ENCODE measurements around the gene CACNG6.
"Not testable (repeated sequence)": the region's sequence is repeated elsewhere in the genome, so short reads cannot be mapped to it uniquely, and the experiment has no call there.

CACNG6 gene, protein sequence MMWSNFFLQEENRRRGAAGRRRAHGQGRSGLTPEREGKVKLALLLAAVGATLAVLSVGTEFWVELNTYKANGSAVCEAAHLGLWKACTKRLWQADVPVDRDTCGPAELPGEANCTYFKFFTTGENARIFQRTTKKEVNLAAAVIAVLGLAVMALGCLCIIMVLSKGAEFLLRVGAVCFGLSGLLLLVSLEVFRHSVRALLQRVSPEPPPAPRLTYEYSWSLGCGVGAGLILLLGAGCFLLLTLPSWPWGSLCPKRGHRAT

DNA sequence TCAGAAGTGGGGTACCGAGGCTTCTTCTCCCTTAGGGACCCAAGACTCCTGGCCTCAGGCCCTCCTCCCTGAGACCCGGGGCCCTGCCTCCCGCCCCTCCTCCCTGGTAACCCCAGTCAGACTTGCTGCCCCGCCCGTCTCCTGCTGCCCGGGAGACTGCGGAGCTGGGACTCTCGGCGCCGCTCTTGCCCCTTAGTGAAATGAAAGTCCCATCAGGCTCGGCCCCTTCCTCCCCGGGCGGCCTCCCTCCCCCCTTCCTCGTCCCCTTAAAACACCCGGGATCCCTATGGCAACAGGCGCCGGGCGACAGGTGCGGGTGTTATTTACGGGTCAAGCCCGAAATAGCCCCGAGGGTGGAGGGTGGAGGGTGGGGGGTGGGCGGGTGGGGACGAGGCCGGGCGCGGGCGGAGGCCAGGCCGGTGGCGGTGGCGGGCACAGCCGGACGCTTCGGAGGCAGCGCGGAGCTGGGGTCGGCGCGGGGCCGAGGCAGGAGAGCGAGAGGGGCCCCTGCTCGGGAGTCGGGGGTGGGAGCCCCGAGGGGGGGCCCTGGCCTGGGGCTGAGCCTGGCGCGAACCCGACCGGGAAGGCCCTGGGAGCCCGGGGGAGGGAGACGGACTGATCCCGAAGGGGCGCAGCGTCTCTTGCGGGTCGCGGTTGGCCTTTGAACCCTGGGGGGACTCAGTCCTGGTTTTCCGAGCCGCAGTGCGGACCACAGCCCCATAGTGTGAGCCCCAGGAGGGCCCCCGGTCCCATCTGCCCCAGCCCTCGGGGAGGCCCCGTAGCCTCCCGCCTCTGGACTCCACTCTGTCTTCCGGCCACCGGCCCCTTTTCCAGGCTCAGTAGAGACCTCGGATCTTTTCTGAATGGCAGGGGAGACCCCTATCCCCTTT is at the start of gene CACNG6:
CACNG6 (plus strand) TSS at position 414 of the 890 bp plus-strand sequence. CDS start 1,241 bp downstream, outside the sequence.
- peak; percentile 31 for DNase-seq

DNA sequence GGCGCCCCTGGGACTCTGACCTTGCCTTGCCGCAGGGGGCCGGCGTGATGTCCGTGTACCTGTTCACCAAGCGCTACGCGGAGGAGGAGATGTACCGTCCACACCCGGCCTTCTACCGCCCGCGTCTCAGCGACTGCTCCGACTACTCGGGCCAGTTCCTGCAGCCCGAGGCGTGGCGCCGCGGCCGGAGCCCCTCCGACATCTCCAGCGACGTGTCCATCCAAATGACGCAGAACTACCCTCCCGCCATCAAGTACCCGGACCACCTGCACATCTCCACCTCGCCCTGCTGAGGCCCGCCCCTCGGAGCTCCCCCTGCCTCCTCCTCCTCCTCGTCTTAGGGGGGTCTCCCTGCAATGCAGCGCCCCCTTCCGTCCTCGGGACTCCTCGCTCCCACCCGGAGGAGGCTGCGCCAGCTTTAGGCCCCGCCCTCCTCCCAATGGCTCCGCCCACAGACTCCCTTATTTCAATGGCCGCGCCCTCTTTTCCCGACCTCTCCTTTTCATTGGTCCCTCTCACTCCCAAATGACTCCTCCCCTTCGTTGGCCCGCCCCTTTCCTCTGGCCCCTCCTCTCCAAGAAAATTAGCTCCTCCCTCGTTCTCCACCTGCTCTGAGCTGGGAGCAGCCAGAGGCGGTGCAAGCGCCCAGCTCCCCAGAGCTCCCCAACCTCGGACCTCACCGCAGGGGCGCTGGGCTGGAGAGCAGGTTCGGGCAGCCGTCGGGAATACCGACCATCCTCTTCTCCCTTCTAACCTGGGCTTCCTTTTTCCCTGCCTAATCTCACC is 49.2 kb upstream of the CACNG6 start:
- DNase-seq, result peak; percentile 29

DNA sequence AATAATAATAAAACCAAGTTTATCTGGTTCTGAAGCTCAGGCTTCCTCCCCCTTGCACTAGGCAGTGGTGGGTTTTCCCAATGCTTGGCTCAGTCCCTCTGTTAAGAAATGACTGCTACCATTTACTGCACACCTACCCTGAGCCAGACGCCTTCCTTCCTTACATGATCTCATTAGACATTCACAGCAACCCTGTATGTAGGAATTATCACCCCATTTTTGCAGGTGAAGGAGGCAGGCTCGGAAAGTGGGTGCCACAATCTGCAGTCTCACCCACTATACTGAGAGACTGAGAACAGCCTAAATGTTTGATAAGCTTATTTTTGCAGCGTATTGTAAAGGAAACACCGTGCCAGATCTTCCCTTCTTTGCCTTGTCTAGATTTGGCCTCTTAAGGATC is 47.0 kb upstream of the CACNG6 start:
- no peak for DNase-seq

DNA sequence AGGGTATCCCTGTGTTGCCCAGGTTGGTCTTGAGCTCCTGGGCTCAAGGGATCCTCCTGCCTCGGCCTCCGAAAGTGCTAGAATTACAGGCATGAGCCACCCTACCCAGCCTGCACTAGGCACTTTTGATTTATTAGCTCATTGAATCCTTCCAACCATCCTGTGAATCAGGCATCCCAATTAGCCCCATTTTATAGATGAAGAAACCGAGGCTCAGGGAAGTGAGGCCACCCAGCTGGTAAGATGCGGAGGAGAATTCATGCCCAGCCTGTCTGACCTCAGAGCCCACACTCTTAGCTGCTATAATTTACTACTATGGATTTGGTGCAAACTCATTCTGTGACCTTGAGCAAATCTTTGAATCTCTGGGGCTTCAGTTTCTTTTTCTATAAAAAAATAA is 46.5 kb upstream of the CACNG6 start:
- no peak for DNase-seq

DNA sequence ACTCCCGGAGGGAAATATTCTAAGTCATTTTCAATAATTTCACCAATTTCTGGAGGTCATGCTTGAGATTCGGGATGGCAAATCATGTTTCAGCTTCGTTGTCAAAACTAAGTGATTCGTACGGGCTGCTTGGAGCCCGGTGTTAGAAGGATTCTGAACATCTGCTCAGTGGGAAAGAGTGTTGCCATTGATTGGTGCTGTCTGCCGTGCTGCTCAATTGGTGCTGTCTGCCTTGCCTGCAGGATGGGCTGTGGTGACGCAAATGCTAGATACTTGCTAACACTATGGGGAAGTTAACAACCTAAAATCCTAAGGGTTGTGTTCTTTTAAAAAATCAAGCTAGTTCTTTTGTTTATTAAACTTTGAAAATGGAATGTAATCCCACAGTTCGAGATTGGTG is 46.0 kb upstream of the CACNG6 start:
- DNase-seq, result no peak

DNA sequence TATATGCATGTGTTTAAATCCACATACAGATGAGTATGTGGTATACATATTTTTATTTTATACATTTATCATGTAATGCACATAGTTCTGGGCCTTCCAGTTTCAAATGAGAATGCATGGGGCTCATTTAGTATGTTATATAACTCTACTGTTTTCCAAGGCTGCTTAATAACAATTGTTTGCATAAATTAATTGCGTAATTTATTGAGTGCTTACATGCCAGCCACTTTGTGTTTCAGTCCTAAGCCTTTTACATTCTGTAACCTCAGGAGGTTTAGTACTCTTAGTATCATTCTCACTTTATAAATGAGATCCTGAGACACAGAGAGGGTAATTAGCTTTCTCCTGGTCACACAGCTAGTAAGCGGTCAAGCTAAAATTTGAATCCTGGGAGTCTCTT is 45.4 kb upstream of the CACNG6 start:
- DNase-seq, result no peak

DNA sequence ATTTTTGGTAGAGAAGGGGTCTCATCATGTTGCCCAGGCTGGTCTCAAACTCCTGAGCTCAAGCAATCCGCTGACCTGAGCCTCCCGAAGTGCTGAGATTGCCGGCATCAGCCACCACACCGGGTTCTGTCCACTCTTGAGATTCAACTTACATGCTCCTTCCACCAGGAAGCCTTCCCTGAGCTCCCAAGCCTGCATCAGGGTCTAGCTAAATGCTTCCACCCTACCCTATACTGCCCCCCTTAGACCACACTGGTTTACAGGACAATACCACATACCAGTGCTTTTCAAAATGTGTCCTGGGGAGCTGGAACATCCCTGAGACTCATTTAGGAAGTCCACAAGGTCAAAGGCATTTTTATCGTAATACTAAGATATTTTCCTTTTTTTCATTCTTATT is 43.8 kb upstream of the CACNG6 start:
- peak; percentile 25 for DNase-seq

DNA sequence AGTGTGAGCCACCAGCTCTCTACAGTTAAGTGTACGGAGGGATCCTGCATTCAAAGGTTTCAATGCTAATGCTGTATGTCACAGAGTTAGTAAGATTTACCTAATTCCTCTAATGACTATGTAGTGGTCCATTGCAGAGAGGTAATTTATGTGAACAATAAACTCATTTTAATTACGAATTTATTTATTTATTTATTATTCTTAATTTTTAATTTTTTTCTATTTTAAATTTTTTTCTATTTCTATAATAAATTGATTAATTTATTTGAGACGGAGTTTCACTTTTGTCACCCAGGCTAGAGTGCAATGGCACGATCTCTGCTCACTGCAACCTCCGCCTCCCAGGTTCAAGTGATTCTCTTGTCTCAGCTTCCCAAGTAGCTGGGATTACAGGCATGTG is 42.8 kb upstream of the CACNG6 start:
- DNase-seq, result not testable (repeated sequence)

DNA sequence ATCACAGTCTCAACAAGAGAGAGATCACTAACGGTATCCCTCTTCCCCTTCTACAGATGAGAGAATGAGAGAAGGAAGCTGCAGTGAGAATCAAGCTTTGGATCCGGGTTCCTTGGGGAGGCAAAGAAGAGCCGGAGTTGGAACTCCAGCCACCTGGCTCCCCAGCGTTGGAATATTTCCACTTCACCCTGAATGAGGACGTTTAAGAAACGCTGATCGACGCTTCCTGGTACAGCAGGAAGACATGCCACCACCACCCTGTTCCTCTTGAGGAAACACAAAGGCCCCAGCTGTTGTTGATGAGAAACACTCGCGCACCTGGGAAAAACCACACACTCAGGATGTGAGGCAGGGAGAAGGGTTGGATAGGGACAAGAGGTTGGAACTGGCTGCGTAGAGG is 40.0 kb upstream of the CACNG6 start:
- DNase-seq, result no peak

DNA sequence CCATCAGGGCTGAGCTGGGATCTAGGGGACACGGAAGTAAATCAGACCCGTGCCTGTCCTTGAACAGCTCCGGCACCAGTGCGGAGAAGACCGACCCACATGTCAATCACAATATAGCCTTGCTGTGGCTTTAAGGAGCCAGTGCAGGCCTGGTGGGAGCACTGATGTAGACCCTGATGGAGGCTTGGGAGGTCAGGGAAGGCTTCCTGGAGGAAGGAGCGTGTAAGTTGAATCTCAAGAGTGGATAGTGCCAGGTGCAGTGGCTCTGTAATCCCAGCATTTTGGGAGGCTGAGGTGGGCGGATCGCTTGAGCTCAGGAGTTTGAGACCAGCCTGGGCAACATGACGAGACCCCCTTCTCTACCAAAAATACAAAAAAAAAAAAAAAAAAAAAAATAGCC is 39.5 kb upstream of the CACNG6 start:
- DNase-seq, result no peak

DNA sequence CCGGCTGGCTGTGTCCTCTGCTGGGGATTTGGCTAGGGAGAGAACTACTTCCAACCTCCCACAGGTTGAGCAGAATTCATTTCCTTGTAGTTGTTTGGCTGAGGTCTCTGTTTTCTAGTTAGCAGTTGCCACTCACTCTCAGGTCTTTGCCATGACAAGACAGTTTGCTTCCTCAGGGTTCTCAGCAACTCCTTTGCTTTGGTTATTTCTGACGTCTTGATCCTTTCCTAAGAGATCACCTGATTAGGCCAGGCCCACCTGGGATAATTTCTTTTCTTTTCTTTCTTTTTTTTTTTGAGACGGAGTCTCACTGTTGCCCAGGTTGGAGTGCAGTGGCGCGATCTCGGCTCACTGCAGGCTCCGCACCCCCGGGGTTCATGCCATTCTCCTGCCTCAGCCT is 38.1 kb upstream of the CACNG6 start:
- DNase-seq, result no peak

DNA sequence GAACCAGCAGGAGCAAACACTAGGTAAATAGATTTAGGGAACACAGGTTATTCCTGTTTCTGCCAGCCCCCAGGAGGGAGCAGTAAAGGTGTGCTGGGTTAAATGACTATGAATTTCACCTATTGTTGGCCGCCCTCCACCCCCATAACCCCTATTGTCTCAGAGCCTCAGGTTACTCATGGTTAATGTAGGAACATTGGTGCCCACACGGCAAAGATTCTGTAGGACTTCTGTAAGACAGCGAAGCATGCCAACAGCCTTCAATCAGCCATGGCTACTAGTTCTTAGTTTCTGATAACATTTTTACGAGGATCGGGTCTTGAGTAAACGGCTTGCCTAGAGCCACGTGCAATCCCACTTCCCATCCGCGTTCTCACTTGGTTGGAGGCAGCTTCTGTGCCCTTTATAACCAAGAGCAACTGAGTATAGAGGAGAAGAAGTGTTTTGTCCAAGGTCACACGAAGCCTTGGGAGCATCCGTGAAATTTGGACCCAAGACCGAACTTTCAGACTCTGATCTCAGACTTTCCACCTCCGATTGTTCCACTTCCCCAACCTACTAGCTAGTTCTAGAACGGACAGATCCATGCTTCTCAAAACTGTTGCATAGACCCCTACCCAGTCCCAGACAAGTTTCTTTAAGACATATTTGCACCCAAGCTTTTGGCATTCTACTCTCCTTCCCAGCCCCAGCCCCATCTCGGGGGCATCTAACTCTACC is 33.8 kb upstream of the CACNG6 start:
- DNase-seq, result no peak

DNA sequence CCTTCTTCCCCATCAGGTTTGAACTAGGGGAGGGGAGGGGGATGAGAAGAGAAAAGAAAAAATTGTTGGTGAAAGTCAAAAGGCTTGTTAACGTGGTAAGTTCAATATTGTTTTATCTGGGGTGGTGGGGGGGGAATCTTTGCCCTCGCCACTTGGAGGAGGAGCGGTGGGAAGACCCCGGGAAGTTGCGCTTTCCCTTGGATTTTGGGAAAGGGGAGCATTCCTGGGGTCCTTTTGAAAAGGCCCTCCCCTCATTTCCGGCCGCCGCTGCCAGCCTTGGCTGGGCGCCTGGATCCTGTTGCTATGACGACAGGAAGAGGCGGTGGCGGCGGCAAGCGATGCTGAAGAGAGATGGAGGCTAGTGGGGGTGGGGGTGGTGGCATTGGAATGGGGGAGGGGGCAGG is 33.3 kb upstream of the CACNG6 start:
- DNase-seq, result no peak

DNA sequence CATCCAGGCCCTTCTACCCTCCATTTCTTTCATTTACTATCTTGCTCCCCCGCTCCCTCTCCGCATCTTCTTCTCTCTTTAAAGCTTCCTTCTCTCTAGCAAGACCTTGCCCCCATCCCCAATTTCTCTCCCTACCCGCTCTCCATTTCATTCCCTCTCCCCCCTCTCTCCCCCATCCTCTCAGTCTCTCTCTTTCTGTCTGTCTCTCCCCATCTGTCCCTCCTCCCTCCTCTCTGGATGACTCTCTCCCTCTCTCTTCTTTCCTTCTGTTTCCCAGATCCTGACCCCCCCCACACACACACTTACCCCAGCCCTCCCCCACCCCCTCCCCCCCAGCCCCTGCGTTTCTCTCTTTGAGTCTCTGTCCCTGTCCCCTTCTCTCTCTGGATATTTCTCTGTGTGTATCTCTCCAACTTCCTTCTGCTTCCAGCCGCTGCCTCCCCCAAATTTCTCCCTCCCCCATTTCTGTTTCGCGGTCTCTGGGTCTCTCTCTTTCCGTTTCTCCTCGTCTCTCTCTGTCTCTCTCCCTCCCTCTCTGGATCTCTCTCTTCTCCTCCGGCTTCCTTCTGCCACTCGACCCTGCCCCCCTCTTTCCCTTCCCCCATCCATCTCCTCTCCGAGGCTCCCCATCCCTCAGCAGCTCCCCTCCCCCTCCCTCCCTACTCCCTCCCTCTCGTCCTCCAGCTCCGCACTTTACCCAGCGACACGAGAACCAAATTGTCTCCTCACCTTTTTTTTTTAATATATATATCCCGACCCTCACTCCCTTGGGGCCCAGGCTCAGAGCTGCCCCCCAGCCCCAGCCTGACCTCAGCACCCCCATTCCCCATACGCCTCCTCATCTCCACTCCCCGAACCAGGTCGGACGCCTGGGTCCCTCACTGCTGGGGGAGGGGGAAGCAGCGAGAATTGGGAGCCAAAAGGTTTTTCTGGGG is 32.3 kb upstream of the CACNG6 start:
- no peak for DNase-seq

DNA sequence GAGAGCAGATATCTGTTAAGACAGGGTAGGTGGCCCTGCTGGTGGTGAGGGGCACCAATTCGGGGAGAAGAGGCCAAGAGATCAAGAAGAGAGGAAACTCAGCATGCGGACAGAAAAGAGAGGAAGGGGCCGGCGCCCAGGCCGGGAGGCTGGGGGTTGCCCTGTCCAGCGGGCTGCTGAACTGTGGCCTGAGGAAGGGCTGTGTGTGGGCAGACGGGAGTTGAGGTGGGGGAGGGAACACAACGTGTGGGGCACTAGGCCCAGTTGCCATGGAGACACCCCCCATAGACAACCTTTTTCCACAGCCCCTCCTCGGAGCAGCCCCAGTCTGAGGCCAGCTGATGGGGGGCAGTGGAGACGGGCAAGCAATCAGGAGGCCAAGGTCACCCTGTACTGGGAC is 31.2 kb upstream of the CACNG6 start:
- no peak for DNase-seq

DNA sequence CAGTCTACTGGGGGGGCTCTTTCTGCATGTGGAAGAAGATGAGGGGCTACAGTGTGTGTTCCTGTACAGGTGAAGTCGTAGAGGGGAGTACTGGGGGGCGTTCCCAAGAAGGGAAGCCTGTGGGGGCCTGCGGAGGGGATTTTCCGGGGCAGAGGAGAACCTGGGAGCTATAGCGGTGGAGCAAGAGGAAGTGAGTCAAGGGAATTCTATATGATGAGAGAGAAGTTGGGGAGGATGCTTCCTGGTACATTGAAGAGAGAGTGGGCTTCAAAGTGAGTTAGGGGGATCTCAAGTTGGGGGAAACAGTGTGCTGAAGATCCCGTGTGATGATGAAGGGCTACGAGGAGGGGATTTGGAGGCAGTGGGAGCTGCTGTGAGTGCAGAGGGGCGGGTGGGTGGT is 30.6 kb upstream of the CACNG6 start:
- DNase-seq, result no peak

DNA sequence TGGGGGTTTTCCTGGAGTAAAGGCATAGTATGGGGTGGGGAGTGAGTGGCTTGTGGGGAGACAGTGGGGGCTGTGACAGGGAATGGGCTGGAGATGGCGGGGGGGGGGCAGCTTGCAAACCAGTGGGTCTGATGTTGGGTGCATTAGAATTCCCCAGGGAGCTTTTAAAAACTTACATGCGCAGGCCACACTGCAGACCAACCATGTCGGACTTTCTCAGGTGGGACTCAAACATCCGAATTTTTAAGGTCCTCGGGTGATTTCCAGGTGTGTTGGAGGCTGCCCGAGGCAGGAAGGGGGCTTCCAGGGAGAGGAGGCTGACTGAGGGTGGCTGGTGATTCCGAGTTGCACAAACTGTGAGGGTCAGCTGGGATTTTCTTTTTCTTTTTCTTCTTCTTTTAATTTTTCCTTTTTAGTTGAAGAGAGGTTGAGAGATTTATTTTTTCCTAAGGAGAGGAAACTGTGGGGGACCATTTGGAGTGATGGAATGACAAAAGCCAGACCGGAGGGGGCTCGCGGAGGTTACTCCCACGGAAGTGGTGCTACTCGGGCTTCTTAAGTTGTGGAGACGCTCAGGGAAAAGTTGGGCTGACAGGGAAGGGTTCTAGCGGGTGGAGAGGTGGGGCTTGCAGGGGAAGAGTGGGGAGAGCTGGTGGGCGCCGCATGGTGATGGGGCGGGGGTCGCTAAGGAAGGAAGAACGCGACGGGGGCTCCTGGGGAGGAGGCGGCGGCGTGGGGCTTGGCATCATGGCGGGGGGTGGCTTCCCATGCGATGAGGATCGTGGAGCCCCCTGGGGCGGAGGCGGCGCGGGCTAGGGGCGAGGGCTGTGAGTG is 29.7 kb upstream of the CACNG6 start:
- DNase-seq, result peak; percentile 51

DNA sequence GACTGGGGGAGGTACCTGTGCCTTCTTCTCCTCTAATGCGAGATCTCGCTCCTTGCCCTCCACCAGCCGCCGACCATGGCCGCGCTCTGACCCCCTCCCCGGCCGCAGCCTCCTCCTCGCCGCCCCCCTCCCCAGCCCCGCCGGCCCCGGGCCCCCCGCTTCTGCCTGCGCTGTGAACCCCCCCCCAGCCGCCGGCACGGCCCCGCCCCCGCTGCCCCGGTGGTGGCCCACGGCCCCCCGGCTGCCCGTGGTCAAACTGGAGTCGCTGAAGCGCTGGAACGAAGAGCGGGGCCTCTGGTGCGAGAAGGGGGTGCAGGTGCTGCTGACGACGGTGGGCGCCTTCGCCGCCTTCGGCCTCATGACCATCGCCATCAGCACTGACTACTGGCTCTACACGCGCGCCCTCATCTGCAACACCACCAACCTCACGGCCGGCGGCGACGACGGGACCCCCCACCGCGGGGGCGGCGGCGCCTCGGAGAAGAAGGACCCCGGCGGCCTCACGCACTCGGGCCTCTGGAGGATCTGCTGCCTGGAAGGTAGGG is 28.5 kb upstream of the CACNG6 start, which contains the start of gene CACNG8:
CACNG8 (plus strand) TSS at position 51 of the 545 bp plus-strand sequence.
- DNase-seq, result no peak

DNA sequence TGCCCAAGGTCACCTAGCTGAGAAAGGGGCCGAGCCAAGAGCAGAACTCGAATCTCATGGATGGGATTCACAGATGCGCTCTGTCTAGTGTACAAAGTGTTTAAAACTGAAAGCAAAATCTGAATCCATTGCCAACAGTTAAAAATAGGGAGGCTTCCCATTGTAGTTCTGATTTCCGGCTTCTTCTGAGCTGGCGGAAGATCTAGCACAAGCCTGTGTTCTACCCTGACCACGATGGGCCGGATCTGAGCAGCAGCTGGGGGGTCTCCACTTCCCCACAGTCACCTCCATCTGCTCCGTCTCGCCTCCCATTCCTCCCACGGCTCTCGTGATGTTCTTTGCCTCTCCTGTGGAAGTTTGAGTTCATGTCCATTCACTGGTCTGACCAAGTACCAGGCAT is 26.3 kb upstream of the CACNG6 start:
- no peak for DNase-seq

DNA sequence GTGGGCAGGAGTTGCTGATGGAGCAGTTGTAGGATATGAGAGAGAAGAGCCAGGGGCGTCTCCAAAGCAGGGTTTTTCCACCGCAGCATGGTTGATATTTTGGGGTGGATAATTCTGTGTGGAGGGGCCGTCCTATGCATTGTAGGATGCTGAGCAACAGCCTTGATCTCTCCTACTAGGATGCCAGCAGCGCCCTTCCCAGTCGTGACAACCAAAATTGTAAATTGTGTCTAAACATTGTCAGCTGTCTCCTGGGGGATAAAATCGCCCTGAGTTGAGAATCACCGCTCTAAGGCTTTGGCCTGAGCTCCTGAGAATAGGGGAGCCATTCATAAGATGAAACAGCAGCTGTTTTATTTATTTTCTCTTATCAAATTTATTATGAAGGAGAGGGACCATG is 24.5 kb upstream of the CACNG6 start:
- no peak for DNase-seq
